NOMO-1 treated with dmso at 0.1 percent for 144 hours (cell line): Measurements from ENCODE around the gene MYO19.
"Not testable (repeated sequence)": the region's sequence is repeated elsewhere in the genome, so short reads cannot be mapped to it uniquely, and the experiment has no call there.

Experiments used
- DNase-seq: peaks from one replicate; lab custom pipeline; 2025; ENCODE audit not compliant: unreplicated experiment; lab: John Stamatoyannopoulos, UW

Gene MYO19

DNA sequence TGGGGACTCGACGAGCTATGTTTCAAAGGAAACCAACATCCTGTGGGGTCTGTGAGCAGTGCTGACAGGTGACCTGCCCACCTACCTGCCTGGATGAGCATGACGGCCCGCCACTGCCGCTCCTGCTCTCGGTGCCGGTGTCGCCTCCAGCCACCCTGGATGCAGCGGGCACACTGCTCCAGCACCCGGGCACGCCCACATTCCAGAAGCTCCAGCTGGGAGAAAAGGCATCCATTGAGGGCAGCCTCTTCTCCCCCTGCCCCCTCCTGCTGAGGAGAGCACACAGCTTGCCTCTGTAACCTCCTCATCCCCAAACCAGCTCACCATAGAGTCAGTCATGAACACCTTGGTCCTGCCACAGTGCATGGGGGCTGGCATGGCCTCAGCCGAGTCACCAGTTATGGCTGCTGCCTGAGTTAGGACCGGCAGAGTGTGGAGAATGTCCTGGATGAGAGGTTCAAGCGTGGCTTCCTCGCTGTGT lies 33.9 kb downstream of the MYO19 start:
- DNase-seq: no peak

GRCh38 chr17:36498560-36499300 lies 35.9 kb downstream of the MYO19 start:
- no peak for DNase-seq

- DNase-seq: no peak
These were observed 36.5 kb downstream of the MYO19 start for GRCh38 chr17:36498155-36498554.

DNA sequence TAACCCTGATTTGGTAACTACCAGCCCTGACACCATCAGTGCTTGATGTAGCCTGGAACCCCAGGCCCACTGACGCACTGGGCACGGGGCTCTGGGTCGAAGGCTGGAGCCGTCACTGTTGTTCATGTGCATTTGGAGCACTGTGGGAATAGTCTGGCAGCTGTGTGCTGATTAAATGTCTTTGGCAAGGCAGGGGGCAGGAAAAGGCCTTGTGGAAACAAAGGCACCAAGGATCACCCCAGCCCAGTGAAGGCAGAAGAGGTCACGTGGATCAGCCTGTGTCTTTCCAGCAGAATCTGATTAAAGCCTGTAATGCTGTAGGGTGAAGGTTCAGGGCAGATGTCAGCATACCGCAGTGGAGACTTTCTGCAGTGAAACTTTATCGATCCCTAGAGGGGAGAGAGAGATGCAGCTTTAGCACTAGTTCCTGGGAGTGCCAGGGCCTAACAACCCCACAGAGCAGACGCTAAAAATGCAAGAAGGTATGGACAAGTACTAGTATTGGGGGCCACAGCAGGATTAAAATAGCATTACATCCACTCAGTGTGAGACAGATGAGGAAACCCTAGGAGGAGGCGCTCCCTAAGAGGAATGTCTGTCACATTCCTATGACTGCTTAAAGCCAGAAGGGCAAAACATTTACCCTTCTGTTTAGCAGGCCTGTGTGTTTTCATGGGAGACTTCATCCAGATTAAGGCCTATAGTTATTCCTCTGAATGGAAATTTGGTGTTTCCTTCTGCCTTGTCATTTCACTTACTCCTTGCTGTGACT lies 38.5 kb downstream of the MYO19 start:
- DNase-seq: no peak

- no peak for DNase-seq
These were observed 39.5 kb downstream of the MYO19 start for GRCh38 chr17:36495076-36495578.

GRCh38 chr17:36494674-36495073 lies 40.0 kb downstream of the MYO19 start:
- no peak for DNase-seq

DNA sequence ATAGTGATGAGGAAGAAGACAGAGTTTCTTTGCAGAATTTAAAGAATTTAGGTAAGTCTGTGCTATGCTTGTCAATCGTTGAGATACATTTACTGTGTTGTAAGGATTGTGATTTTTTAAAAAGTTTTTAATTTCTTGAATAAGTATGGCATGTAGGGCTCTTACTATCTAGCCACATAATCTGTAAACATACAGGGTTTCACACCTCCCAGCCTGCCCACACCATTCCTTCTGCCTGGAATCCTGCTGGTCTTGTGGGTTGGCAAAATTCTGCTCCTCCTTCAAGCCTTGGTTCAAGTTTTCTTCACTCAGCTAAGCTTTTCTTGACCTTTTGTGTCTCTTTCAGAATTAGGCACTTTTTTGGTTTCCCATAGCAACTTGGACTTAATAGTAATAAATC lies 40.7 kb downstream of the MYO19 start:
- no peak for DNase-seq

DNA sequence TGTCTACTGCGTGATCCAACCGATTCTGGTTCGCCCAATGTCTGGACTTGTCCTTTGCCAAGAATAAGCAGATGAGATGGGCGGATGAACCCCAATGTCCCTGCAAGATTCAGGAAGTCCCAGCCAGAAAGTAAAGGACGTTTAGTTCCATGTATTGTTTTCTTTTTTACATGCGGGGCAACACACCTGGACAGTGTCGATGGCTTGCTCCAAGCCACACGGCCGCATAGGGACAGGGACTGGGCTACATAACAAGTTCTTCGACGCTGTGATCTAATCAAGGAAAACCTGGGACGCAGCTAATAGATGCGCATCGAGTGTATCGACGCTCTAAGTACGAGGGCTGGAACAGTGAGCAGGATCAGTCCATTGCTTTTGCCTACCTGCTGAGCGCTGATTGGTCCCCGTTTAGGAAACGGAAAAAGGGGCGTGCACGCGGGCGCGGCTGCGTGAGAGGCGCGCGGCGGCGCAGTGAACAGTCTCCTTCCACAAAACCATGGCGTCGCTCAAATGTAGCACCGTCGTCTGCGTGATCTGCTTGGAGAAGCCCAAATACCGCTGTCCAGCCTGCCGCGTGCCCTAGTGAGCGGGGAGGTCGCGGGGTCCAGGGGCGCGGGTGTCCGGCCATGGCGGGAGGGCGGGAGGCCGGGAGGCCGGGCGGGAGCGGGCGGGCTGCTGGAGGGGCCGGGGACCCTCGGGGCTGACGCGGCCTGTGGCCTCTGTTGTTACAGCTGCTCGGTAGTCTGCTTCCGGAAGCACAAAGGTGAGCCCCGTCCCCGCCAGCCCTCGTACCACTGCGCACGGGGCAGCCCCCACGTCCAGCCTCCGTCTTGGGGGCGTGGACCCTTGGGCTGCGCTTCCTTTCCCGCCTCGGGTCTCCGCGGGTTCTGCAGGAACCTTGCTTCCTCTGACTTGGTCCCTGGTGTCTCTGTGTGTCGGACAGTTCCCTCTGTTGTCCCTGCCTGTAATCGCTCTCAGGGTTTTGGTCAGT lies 48.2 kb downstream of the MYO19 start, which contains the start of gene ZNHIT3:
Gene ZNHIT3 (plus strand): TSS at position 478 of the 991 bp plus-strand sequence. CDS start 19 bp downstream, at position 497.
- DNase-seq: peak; percentile 90

DNA sequence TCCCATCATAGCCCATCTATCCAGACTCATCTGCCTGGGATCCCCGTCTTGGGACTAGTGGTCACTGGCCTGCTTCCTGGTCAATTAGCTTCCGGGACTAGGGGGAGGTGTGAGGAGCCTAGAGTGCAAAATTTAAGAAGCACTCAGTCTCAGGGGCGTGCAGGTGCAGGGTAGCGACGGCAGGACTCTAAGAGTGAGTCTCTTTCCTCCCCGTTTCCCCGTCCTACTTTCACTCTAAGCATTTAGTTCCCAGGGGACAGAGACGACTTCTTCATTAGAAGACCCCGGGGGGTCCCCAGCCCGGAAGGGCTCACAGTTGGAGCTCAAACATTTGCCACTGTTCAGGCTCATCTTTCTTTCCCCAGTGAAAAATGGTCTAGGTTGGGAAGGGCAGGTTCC lies 48.9 kb downstream of the MYO19 start:
- no peak for DNase-seq

- DNase-seq: no peak
These were observed 49.6 kb downstream of the MYO19 start for GRCh38 chr17:36485027-36485426.

DNA sequence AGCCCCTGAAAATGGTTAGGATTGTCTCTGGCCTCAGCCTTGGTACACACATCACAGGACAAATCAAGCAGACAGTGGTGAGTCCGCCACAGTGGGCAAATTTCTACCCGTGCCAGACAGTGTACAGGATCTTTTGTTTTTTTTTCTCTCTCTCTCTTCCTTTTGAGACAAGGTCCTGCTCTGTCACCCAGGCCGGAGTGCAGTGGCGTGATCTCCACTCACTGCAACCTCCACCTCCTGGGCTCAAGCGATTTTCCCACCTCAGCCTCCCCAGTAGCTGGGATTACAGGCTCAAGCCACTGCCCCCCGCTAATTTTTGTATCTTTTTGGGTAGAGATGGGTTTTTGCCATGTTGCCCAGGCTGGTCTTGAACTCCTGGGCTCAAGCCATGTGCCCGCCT lies 50.6 kb downstream of the MYO19 start:
- not testable (repeated sequence) for DNase-seq

- peak; percentile 68 for DNase-seq
These were observed 51.8 kb downstream of the MYO19 start for GRCh38 chr17:36482611-36483504.

GRCh38 chr17:36481829-36482228 lies 52.8 kb downstream of the MYO19 start:
- no peak for DNase-seq

GRCh38 chr17:36475346-36475970 lies 59.2 kb downstream of the MYO19 start:
- no peak for DNase-seq

DNA sequence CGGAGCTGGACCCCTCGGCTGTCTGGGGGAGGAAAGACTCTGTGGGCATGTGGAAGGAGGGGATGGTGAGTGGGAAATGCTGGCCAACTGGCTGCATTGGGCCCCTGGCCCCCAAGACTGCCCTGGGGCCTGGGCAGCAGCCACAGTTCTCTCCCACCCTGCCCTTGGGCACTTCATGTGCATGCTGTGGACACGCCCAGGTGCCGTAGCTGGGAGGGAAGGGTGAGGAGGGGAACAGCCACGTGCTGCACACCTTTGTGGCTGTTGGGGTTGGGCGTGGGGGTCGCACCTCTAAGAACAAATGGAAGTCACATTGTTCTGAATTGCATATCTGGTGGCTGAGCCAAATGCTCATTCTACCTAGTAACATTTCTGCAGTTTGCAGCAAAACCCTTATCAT lies 60.1 kb downstream of the MYO19 start:
- DNase-seq: no peak

DNA sequence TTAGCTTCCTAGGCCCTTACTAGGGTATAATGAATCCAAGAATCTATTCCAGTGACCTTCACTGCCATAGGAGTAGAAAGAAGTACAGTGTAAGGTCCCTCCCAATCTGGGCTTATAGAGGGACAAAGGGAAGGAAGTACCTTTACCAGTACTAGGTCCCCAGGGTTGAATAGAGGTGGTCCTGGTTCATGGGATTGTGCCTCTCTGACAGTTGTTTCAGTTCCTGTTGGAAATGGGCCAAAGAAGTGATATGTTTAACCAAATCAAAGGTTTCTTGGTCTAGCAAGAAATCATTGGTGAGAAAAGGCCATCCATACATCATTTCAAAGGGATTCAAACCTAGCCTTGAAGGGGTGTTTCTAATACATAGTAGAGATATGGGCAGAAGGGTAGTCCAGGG lies 64.2 kb downstream of the MYO19 start:
- DNase-seq: no peak

GRCh38 chr17:36469733-36470132 lies 64.9 kb downstream of the MYO19 start:
- no peak for DNase-seq

DNA sequence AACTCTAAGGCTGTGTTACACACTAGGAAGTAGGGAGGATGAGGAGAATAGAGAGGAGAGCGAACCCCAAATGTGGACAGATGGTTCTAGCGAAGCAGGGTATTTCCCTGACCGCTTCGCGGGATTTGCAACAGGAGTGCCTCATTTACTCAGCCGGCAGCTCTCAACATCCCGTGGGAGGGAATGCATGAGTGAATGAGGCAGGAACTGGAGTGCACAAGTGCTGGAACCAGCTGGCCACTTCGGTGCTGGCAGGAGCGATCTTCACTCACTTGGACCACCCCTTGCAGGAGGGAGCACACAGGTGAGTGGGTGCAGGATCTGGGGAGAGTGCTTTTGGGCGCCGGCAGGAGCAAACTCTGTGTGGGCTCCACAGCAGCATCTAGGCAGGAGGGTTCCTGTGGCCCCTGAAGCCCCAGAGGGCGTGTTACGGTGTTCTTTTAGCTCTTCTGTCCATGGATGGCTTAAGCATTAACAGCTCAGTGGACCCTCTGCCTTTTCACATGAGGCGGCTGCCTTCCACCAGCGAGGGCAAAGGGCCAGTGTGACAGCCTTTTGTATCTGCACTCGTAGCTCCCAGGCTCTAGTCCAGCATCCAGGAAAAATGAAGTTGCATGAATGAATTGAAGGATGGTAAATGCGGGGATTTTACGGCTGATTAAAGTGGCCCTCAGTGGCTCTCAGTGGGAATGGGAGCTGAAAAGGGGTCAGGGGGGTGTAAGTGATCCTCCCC lies 65.6 kb downstream of the MYO19 start:
- DNase-seq: no peak

DNA sequence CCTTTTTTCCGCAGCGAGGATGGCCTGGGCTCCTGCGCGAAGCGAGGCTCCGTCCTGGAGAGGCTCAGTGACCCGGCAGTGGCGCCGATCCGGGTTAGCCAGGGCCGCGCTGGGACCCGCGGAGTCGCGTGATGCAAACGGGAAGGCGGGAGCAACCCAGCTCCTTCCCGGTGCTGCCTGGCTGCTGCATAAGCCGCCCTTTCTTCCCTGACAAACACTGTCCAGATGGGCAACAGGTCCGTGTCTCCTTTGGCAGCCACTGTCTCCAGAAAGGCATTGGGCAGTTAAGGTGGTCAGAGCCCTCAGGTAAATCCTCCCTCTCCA lies 69.9 kb downstream of the MYO19 start:
- no peak for DNase-seq
